Stomach smooth muscle (tissue), 2 donors: ENCODE measurements around the gene NR2C1.

Experiments used
- H3K27ac ChIP-seq: one replicate; pipeline ENCODE4 v1.7.0; 2013; ENCODE audit warnings: mild to moderate bottlenecking, low read length, inconsistent platforms
- H3K27me3 ChIP-seq, 2 donors: one replicate each; pipeline ENCODE4 v1.7.0; 2013; ENCODE audit warnings: low read length in 2 of 2; ENCODE audit not compliant: insufficient read depth in 2 of 2, control insufficient read depth in 1 of 2
- H3K36me3 ChIP-seq, 2 donors: one replicate each; pipeline ENCODE4 v1.7.0; 2013; ENCODE audit warnings: low read length in 2 of 2; ENCODE audit not compliant: control insufficient read depth in 2 of 2, insufficient read depth in 2 of 2
- H3K4me1 ChIP-seq: one replicate; pipeline ENCODE4 v1.7.0; 2013; ENCODE audit warnings: low read length; ENCODE audit not compliant: control insufficient read depth, insufficient read depth
- H3K4me3 ChIP-seq, 2 donors: one replicate each; pipeline ENCODE4 v1.7.0; 2013; ENCODE audit warnings: low read length in 2 of 2
- H3K9ac ChIP-seq, 2 donors: one replicate each; pipeline ENCODE4 v1.7.0; 2013; ENCODE audit warnings: low read length in 2 of 2, mild to moderate bottlenecking in 1 of 2
- H3K9me3 ChIP-seq, 2 donors: one replicate each; pipeline ENCODE4 v1.7.0; 2013; ENCODE audit warnings: low read length in 2 of 2; ENCODE audit not compliant: control insufficient read depth in 2 of 2
- donor health status: healthy.
- donor health status: Pancreatic carcinoma.

NR2C1 gene

GRCh38 chr12:95057424-95057823 is 16.0 kb downstream of the NR2C1 start:
- Histone ChIP-seq H3K4me1 (no peaks in the 10 kb centered on the region), H3K9ac (no peak overlapping the region), H3K9me3 (no peaks in the 10 kb centered on the region), H3K27me3 (no peaks in the 10 kb centered on the region), H3K36me3 (peaks cover 29 to 33% of the 10 kb centered on the region in 2 donors), H3K27ac (no peak overlapping the region), H3K4me3 (no peak overlapping the region)

GRCh38 chr12:95055057-95055456 is 18.4 kb downstream of the NR2C1 start:
- Histone ChIP-seq H3K9ac (no peak overlapping the region), H3K4me1 (no peaks in the 10 kb centered on the region), H3K4me3 (no peak overlapping the region), H3K27me3 (no peaks in the 10 kb centered on the region), H3K36me3 (peaks cover 24 to 34% of the 10 kb centered on the region in 2 donors), H3K9me3 (no peaks in the 10 kb centered on the region), H3K27ac (no peak overlapping the region)

GRCh38 chr12:95054206-95054605 is 19.2 kb downstream of the NR2C1 start:
- no peaks in the 10 kb centered on the region for H3K9me3 ChIP-seq
- no peak overlapping the region for H3K9ac ChIP-seq
- no peak overlapping the region for H3K4me3 ChIP-seq
- H3K36me3 ChIP-seq, result peaks cover 24 to 33% of the 10 kb centered on the region in 2 donors
- no peak overlapping the region for H3K27ac ChIP-seq
- no peaks in the 10 kb centered on the region for H3K27me3 ChIP-seq
- H3K4me1 ChIP-seq, result no peaks in the 10 kb centered on the region

GRCh38 chr12:95051241-95051640 is 22.2 kb downstream of the NR2C1 start:
- no peaks in the 10 kb centered on the region for H3K9me3 ChIP-seq
- H3K27ac ChIP-seq, result no peak overlapping the region
- no peaks in the 10 kb centered on the region for H3K27me3 ChIP-seq
- H3K9ac ChIP-seq, result no peak overlapping the region
- H3K4me1 ChIP-seq, result no peaks in the 10 kb centered on the region
- peaks cover 22 to 33% of the 10 kb centered on the region in 2 donors for H3K36me3 ChIP-seq
- H3K4me3 ChIP-seq, result no peak overlapping the region

- Histone ChIP-seq H3K4me3 (no peak overlapping the region), H3K9me3 (no peaks in the 10 kb centered on the region), H3K36me3 (peaks cover 5 to 20% of the 10 kb centered on the region in 2 donors), H3K27ac (no peak overlapping the region), H3K27me3 (no peaks in the 10 kb centered on the region), H3K9ac (no peak overlapping the region), H3K4me1 (no peaks in the 10 kb centered on the region)
Observed at GRCh38 chr12:95037906-95038305, 35.5 kb downstream of the NR2C1 start.

GRCh38 chr12:95034750-95035149 is 38.7 kb downstream of the NR2C1 start:
- no peaks in the 10 kb centered on the region for H3K27me3 ChIP-seq
- H3K9ac ChIP-seq, result no peak overlapping the region
- H3K27ac ChIP-seq, result no peak overlapping the region
- no peaks in the 10 kb centered on the region for H3K9me3 ChIP-seq
- no peaks in the 10 kb centered on the region for H3K4me1 ChIP-seq
- H3K4me3 ChIP-seq, result no peak overlapping the region
- H3K36me3 ChIP-seq, result peaks cover 9 to 19% of the 10 kb centered on the region in 2 donors

GRCh38 chr12:95022477-95022876 is 50.9 kb downstream of the NR2C1 start:
- Histone ChIP-seq H3K9ac (no peak overlapping the region), H3K4me3 (no peak overlapping the region), H3K36me3 (peaks cover 0 to 7% of the 10 kb centered on the region in 2 donors), H3K4me1 (no peaks in the 10 kb centered on the region), H3K9me3 (no peaks in the 10 kb centered on the region), H3K27me3 (no peaks in the 10 kb centered on the region), H3K27ac (no peak overlapping the region)

GRCh38 chr12:95017482-95017881 is 55.9 kb downstream of the NR2C1 start:
- H3K27ac ChIP-seq, result no peak overlapping the region
- H3K4me1 ChIP-seq, result no peaks in the 10 kb centered on the region
- H3K27me3 ChIP-seq, result no peaks in the 10 kb centered on the region
- H3K36me3 ChIP-seq, result peaks cover 0 to 5% of the 10 kb centered on the region in 2 donors
- no peaks in the 10 kb centered on the region for H3K9me3 ChIP-seq
- no peak overlapping the region for H3K4me3 ChIP-seq
- H3K9ac ChIP-seq, result no peak overlapping the region

- Histone ChIP-seq H3K9ac (no peak overlapping the region), H3K4me3 (no peak overlapping the region), H3K4me1 (no peaks in the 10 kb centered on the region), H3K9me3 (no peaks in the 10 kb centered on the region), H3K27me3 (no peaks in the 10 kb centered on the region), H3K36me3 (peaks cover 0 to 5% of the 10 kb centered on the region in 2 donors), H3K27ac (no peak overlapping the region)
Observed at GRCh38 chr12:95016120-95016519, 57.3 kb downstream of the NR2C1 start.

GRCh38 chr12:95014554-95014953 is 58.9 kb downstream of the NR2C1 start:
- Histone ChIP-seq H3K36me3 (peaks cover 0 to 5% of the 10 kb centered on the region in 2 donors), H3K4me1 (no peaks in the 10 kb centered on the region)

GRCh38 chr12:95006206-95006605 is 67.2 kb downstream of the NR2C1 start:
- Histone ChIP-seq H3K27ac (no peak overlapping the region), H3K9ac (no peak overlapping the region), H3K4me3 (no peak overlapping the region), H3K36me3 (no peaks in the 10 kb centered on the region), H3K4me1 (no peaks in the 10 kb centered on the region), H3K27me3 (no peaks in the 10 kb centered on the region), H3K9me3 (no peaks in the 10 kb centered on the region)

More at GRCh38 chr12:95014554-95014953, 58.9 kb downstream of the NR2C1 start:
- H3K27me3 ChIP-seq, result no peaks in the 10 kb centered on the region
- H3K4me3 ChIP-seq, result no peak overlapping the region
- no peaks in the 10 kb centered on the region for H3K9me3 ChIP-seq
- no peak overlapping the region for H3K9ac ChIP-seq
- no peak overlapping the region for H3K27ac ChIP-seq
